HG02623 (cell line): Measurements from ENCODE around the gene PASK.

Experiments used
- ATAC-seq: cut with Tn5 transposase; IDR thresholded peaks from one replicate; pipeline ENCODE4 v1.9.1; 2021; ENCODE audit warnings: moderate library complexity; ENCODE audit not compliant: unreplicated experiment

PASK gene

DNA sequence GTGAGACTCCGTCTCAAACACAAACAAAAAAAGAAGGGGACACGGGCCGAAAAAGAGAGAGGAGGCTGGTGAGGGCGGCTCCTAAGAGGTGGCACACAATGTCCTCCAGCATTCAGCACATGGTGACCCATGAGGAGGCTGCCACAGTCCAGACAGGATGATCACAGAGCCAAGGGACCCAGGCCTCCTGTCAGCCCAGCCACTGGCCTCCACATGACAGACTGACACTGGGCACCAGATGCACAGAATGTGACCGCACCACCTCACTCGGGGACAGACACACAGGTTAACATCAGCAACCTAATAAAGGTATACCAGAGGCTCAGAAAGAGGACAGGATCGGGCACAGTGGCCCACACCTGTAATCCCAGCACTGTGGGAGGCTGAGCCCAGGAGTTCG, 21.0 kb downstream of the PASK start:
- ATAC-seq, result no peak

DNA sequence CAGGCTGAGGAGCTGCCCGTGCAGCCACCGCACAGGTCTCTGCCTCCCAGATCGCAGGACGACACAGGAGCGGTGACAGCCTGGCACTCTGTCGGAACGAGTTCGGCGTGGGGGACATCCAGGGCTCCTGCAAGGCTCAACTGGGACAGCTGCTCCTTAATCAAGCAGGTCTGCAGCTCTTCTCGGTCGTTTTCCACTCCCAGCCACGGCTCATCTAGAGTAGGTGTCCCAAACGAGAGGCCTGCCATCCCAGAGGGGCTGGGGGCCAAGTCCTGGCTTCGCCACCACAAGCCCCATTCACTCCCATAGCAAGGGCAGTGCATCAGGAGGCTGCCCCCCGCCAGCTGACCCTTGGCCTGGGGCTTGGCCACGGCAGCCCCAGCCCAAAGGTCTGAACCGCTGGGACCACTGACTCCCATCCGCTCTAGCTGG, 22.5 kb downstream of the PASK start:
- no peak for ATAC-seq

DNA sequence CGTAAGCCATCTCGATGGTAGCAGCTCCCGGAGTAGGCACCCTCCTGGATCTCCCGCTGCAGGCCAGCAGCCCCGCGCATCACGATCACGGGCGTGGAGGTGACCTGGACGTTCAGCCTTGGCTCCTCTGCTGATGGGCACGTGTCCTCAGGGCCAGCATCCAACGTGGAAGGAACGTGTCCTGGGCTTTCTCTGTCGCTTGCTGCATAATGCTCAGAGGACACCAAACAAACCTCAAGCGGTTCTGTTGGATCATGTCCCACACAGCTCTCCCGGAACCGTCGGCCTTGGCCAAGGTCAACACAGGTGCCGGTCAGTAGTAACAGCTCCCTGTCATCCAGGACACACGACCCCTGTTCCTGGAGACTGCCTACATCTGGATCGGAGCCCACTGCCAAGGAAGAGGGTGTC, 23.1 kb downstream of the PASK start:
- no peak for ATAC-seq

DNA sequence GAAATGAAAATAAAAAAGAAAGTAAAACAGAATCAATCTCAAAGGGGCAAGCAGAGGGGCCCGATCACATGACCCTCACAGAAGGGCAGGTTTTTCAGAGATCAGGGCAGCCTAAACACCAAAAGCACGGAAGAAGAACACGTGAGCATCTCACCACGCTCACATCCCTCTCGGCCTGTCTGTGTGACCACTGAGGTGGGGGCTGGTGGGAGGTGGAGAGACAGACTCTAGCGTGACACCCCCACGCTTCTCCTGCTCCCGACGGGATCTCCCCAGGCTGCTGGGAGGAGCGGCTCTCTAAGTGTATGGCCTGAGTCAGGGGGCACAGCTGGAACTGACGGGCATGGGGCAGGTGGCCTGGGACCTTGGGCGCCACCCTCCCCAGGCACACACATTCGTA, 23.6 kb downstream of the PASK start:
- ATAC-seq, result no peak

DNA sequence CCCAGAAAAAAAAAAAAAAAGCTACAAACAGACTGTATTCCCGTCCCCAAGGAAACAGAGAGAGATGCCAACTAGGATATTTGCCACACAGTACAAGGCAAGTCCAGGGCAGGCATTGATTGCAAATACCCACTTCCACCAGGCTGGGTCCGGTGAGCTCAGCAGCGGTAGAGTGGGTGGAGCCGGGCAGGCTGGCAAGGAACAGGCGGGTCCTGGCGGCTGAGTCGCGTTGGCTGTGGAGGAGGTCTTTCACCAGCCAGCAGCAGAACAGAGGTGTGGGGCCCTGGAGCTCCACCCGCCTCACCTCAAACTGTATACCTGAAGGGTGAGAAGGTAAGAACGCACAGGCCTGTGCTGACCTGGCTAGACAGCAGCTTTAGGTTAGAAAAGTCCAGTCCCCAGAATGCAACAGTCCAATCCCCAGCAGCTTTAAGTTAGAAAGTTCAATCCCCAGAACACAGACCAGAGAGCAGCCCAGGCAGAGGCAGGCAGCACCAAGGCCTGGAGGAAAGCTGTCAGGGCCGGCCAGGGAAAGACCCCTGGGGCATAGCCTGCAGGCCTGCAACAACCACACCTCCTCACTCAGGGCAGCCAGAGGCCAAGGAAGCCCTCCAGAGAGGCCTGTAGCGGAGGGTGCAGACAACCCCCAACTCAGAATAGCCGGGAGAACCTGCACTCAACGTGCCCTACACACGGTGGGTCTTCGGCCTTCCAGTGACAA, 25.3 kb downstream of the PASK start:
- no peak for ATAC-seq

DNA sequence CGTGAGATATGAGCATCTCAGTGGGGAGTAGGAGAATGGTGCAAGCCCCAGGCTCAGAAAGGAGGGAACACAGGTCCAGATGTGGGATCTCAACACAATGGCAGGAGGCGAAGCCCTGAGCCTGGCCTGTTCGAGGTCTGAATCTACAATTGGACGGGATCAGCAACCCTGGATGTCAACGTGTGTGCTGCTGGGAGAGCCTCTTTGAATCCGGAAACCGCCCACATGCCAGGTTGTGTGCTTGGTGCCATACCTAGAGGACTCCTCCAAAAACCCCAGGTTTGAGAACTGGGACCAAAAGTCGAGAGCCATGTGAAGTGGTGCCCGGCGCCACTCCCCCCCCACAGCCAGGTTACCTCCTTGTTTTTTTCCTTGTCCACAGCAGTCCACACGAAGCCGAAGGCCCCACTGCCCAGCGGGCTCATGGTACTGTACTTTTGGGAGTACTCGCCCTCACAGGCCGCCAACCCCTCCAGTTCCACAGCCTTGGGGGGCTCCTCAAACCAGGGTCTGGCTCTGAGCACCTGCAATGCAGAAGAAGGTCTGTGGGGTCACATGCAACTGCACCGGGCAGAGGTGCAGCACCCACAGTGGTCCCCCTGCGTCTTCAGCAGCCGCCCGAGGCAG, 26.8 kb downstream of the PASK start:
- no peak for ATAC-seq

DNA sequence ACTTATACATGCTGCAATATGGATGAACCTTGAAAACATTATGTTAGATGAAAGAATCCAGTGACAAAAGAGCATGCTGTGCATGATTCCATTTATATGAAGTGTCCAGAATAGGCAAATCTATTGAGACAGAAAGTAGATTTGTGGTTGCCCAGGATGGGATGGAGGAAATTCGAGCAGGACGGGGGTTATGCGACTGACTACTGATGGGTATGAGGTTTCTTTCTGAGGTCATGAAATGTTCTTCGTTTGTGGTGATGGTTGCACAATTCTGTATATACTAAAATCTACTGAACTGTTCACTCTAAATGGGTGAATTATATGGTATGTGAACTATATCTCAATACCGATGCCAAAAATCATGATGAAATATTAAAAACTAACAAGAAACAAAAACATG, 28.3 kb downstream of the PASK start:
- no peak for ATAC-seq

DNA sequence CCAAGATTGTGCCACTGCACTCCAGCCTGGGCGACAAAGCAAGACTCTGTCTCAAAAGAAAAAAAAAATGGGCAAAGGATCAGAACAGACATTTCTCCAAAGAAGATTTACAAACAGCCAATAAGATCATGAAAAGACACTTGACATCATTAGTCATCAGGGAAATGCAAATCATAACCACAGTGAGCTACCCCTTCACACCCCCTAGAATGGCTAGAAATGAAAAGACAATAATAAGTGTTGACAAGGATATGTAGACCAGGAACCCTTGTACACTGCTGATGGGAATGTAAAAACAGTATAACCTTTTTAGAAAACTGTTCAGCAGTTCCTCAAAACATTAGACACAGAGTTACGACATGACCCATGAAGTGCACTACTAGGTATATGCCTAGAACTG, 28.8 kb downstream of the PASK start:
- no peak for ATAC-seq

DNA sequence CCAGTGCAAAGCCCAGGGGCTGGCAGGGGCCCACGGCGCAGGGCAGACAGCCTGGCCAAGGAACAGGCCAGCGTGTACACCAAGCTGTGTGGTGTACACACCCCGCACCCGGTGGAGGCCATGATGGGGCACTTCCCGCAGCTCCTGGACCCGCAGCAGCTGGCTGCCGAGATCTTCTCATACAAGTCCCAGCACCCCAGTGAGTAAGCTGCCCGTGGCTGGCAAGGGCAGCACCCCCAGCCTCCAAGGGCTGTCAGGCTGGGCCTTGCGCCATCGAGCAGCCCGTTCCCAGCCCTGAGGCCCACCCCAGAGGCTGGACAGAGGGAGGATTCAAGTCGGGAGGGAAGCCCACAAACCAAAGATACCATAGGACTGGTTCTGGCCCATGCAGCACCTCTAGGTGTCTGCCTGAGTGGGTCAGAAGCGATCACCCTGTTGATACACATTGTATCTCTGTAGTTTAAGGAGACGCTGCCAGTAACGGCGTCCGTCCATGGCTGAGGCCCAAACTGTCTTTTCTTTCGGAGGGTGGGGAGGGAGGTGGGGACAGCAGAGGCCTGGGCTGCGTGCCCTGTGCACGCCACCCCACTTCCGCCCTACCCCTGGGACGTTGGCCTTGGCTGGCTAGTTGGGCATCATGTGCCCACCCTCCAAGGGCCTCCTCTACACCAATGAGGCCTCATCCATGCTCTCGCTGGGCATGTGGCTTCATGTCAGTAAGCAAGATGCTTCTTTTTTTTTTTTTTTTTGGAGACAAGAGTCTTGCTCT, 30.4 kb downstream of the PASK start:
- no peak for ATAC-seq

DNA sequence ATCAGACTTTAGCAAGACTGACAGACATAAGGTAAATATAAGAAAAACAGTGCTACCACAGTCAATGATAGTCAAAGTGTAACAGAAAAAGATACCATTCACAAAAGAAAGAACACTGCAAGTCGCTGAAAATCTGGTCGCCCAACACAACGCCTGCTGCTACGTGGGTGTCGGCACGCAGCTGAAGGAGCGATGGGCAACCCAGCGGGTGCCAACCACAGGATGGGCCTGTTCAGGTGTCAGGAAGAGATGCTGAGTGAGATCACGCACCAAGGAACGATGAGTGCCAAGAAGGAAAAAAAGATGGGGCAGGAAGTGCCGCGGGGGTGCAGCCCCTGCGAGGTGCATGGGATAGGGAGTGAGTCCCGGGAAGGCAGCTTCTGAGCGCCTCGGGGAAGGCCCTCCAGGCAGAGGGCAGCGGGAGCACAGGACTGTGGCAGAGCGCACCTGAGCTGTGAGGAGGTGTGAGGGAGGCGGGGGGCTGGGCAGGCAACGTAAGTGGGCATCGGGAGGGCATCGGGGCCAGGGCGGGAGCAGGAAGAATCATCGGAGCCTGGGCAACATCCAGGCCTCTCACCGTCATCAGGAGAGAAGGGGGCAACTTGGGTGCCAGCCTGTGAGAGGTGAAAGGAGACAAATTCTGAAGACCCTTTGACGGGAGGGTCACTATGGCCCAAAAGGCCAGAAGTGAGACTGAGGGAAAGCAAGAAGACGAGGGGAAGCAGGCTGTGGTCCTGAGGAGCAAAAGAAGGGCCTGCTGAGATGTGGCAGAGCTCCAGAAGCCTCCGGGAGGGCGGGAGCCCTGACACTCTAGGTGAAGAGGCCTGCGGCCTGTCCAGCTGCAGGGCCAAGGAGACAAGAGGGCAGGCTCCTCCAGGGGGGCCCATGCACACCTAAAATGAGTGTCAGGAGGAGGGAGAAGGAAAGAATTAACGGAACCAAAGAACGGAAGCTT, 32.4 kb downstream of the PASK start:
- ATAC-seq, result no peak

DNA sequence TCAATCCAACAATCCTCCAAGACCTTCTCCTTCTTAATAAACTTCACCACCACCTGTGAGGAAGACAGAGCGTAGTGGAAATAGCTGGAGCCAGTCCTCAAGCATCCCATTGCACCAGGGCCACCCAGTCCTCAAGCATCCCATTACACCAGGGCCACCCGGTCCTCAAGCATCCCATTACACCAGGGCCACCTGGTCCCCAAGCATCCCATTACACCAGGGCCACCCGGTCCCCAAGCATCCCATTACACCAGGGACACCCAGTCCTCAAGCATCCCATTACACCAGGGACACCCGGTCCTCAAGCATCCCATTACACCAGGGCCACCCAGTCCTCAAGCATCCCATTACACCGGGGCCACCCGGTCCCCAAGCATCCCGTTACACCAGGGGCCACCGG, 33.9 kb downstream of the PASK start:
- ATAC-seq, result no peak

DNA sequence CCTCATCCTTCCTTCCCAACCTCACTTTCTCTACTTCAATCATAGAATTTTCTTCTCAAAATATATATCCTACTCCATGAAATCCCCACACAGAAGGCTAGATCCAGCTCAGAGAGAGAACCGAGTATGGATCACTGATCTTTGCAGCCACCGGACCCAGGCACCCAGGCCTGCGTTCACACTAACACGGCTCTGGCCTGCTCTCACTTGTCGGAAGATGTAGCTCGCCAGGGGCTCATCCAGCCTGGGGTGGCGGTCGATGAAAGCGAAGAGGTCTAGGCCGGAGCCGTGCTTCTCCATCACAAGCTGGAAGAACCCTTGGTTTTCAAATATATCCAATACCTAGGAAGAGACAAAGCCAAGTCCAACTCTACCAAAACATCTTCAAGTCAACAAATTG, 34.4 kb downstream of the PASK start:
- ATAC-seq, result no peak

DNA sequence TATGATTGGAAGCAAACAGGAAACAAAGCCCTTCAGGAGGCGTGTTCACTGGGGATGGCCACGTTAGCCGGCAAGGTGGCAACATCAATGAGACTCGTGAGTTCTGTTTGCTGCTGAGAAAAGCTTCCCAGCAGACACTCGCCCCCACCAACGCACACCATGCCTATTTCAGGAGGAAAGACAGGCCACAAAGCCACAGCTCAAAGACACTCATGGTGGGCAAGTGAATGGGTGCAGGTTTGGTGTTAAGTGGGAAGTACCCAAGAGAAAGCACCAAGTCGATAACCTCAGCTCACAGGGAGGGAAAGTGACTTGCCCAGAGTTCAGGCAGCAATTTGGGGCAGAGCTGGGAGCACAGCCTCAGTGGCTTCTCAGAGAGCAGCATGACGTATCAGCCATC, 36.7 kb downstream of the PASK start:
- ATAC-seq, result no peak

DNA sequence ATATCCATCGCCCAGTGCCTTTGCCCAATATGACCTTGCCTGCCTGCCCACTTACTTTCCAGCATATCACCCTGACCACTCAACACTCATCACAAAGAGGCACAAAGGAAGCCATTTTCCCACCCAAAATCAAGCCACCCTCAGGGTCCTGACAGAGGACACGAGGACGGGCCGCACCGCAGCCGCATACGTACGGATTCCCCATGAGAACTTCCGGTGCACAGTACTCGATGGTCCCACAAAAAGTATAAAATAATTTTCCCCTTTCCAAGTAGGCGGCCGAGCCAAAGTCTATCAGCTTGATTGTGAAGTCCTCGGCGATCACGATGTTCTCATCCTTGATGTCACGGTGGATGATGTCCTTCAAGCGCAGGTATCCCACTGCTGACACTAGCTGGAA, 37.2 kb downstream of the PASK start:
- no peak for ATAC-seq

DNA sequence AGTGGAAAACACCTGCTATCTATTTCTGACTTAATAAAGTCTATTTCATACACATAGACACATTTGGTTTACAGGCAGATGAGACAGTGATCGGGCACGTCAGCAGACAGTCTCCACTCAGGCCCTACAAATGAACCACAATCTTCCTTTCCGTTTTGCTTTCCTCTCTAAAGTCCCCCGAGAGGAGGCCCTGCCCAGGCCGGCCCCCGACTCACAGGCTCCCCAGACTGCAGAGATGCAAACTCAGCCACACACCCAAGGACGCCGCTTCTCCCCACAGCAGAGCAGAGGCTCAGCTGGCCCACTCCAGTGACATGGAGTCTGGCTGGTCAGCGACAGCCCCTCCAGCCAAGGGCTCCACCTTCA, 37.8 kb downstream of the PASK start:
- ATAC-seq, result no peak

DNA sequence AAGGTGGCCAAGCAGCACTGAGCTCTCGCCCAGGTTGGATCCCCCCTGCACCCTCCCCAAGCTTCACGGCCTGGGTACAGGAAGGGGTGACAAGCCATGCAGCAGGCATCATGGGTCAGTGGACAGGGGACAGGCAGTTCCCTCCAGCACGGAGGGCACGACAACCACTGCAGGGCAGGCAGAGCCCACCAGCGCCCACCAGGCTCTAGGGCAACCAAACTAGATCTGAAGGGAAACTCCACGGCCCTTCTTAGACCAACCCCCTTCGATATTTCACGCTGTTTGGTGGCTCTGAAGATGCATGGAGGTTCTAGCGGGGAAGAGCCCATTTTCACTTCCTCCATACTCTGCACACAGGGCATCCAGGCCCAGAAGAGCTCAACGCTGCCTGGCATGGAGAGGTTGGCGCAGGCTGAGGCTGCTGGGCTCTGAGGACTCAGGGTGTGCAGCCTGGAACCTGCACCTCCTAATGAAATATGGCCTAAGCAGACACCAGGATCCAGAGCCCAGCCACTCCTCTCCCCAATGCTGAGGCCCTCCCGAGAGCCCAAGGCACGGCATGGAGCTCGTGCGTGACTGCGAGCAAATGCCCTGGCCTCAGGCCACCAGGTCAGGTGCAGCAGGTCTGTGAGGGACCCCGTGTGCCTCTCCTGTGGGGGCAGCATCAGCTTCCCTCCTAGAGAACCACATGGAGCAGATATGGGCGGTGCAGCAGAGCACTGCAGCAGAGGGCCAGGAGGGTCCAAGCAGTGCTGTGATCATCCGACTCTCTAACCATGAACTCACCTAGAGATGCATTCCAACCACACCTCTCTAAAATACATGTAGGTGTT, 38.4 kb downstream of the PASK start:
- no peak for ATAC-seq

DNA sequence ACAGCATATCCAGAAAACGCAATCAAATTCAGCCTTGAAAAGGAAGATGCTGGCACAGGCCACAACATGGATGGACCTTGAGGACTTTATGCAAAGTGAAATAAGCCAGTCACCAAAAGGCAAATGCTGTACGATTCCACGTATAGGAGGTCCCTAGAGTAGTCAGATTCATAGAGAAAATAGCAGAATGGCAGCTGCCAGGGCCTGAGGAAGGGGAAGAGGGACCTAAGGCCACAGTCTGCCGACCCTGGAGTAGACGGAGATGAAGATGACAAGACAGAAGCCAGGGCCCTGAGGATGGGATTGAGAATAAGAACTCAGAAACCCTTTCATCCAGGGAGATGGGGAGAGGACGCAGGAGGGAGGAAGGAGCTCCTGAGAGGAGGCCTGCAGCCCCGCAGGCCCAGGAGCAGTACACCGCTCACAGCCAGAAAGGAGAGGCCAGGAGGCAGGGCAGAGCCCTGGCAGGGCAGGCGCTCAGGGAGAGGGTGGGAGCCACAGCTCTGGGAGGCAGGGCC, 39.1 kb downstream of the PASK start:
- no peak for ATAC-seq

DNA sequence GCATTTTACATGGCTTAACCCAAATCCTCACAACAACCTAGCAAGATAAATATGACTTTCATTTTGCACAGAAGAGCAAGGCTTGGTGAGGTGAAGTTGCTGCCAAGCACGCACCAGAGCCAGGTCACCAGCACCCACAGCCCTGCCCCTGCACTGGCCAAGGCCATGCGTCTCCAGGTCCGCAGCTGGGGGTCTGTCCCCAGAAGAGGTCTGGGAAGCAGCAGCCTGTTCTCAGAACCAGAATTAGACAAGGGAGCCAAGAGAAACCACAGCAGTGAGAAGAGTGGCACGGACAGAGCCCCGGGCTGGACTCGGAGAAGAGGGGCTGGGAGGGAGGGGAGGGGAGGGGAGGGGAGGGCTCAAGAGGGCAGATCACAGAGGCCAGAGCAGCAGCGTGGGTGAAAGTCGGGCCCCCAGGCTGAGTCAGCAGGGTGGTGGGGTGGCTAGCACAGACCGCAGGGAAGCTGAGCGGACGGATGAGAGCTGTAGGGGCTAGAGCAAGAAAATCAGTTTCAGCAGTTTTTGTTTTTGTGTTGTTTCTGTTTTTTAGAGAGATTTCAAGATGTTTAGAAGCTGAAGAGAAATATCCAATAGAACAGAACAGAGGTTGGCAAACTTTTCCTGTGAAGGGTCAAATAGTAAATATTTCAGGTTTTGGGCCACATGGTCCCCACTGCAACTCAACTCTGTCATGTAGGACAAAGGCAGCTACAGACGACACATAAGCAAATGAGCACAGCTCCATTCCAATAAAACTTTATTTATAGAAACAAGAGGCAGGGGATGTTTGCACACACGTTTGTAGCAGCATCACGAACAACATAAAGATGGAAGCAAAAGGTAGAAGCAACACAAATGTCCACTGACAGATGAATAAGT, 39.8 kb downstream of the PASK start:
- no peak for ATAC-seq
